ENCODE data around the gene BLM. TPM values are rescaled to one million over a fixed set of nuclear protein-coding genes. Genes with fewer than 3 reads are reported as not detected.

Gene BLM
- total RNA-seq, 1 experiment from 2014 or later, result 41.9 TPM

Small RNA genes lying within 50 kb of the gene (small RNA-seq; reads per million reads assigned to genes)
- gene RF00093 (0 reads per million in 2 experiments), gene RN7SL363P (0 reads per million in 2 experiments)

Other genes starting within 250 kb of the BLM start
- 10.8 and 12.9 TPM in 2 replicates for gene CRTC3, start 187.4 kb upstream of the BLM start, total RNA-seq (2014; rRNA removed; shearing (Covaris generic))
- gene FURIN, start 151.2 kb downstream of the BLM start, total RNA-seq (2014; rRNA removed; shearing (Covaris generic)), result 38.3 and 40.7 TPM in 2 replicates
- 0.16 TPM in 1 of 2 replicates, not detected in the other for gene FES, start 167.2 kb downstream of the BLM start, total RNA-seq (2014; rRNA removed; shearing (Covaris generic))
- gene MAN2A2, start 186.0 kb downstream of the BLM start, total RNA-seq (2014; rRNA removed; shearing (Covaris generic)), result 4.7 and 6.8 TPM in 2 replicates
- gene HDDC3, start 215.2 kb downstream of the BLM start, total RNA-seq (2014; rRNA removed; shearing (Covaris generic)), result 17.0 and 17.6 TPM in 2 replicates
- 58.4 and 62.4 TPM in 2 replicates for gene UNC45A, start 217.9 kb downstream of the BLM start, total RNA-seq (2014; rRNA removed; shearing (Covaris generic))
- gene RCCD1, start 237.5 kb downstream of the BLM start, total RNA-seq (2014; rRNA removed; shearing (Covaris generic)), result 9.9 and 10.1 TPM in 2 replicates

Data from SK-MEL-5 (cell line).